ENCODE measurements around the gene MYO9B. TPM values are rescaled to one million over a fixed set of nuclear protein-coding genes. Genes with fewer than 3 reads are reported as not detected.
"Not testable (repeated sequence)": the region's sequence is repeated elsewhere in the genome, so short reads cannot be mapped to it uniquely, and the experiment has no call there.

The MYO9B gene
- total RNA-seq, 1 donor from 2014 or later, result 77.3 TPM

GRCh38 chr19:17180997-17181702 is 105.6 kb downstream of the MYO9B start:
- DNase-seq (ENCODE audit: low spot score), result no peak

GRCh38 chr19:17183271-17183761 is 107.7 kb downstream of the MYO9B start:
- no peak for DNase-seq (ENCODE audit: low spot score)

GRCh38 chr19:17183858-17184321 is 108.3 kb downstream of the MYO9B start:
- DNase-seq (ENCODE audit: low spot score), result no peak

- no peak for DNase-seq (ENCODE audit: low spot score)
Measured at GRCh38 chr19:17184371-17184841, 108.8 kb downstream of the MYO9B start.

- DNase-seq (ENCODE audit: low spot score), result no peak
Measured at GRCh38 chr19:17185590-17185989, 110.0 kb downstream of the MYO9B start.

GRCh38 chr19:17191736-17192135 is 116.2 kb downstream of the MYO9B start:
- DNase-seq (ENCODE audit: low spot score), result not testable (repeated sequence)

GRCh38 chr19:17192751-17193150 is 117.2 kb downstream of the MYO9B start:
- no peak for DNase-seq (ENCODE audit: low spot score)

- DNase-seq (ENCODE audit: low spot score), result no peak
Measured at GRCh38 chr19:17194608-17195007, 119.0 kb downstream of the MYO9B start.

- no peak for DNase-seq (ENCODE audit: low spot score)
Measured at GRCh38 chr19:17195106-17195505, 119.5 kb downstream of the MYO9B start.

- no peak for DNase-seq (ENCODE audit: low spot score)
Measured at GRCh38 chr19:17196610-17197009, 121.0 kb downstream of the MYO9B start.

GRCh38 chr19:17197666-17198065 is 122.1 kb downstream of the MYO9B start:
- DNase-seq (ENCODE audit: low spot score), result no peak

GRCh38 chr19:17200408-17201079 is 125.0 kb downstream of the MYO9B start:
- DNase-seq (ENCODE audit: low spot score), result no peak

GRCh38 chr19:17202249-17202648 is 126.7 kb downstream of the MYO9B start:
- no peak for DNase-seq (ENCODE audit: low spot score)

GRCh38 chr19:17202713-17203112 is 127.1 kb downstream of the MYO9B start:
- DNase-seq (ENCODE audit: low spot score), result no peak

GRCh38 chr19:17205237-17206140 is 129.9 kb downstream of the MYO9B start:
- DNase-seq (ENCODE audit: low spot score), result no peak

- DNase-seq (ENCODE audit: low spot score), result no peak
Measured at GRCh38 chr19:17206736-17207581, 131.4 kb downstream of the MYO9B start.

GRCh38 chr19:17209126-17210036 is 133.8 kb downstream of the MYO9B start:
- DNase-seq (ENCODE audit: low spot score), result no peak

GRCh38 chr19:17210296-17210695 is 134.7 kb downstream of the MYO9B start:
- DNase-seq (ENCODE audit: low spot score), result no peak

- no peak for DNase-seq (ENCODE audit: low spot score)
Measured at GRCh38 chr19:17211547-17212446, 136.2 kb downstream of the MYO9B start.
